GM19238 (cell line): Measurements from ENCODE around the gene LGALS9.
"Not testable (repeated sequence)": the region's sequence is repeated elsewhere in the genome, so short reads cannot be mapped to it uniquely, and the experiment has no call there.

Experiments
- DNase-seq: peaks from one replicate; pipeline ENCODE4 v3.0.0; 2011; ENCODE audit warnings: low spot score; ENCODE audit not compliant: insufficient read length

The LGALS9 gene

GRCh38 chr17:27677191-27677590 is 46.2 kb downstream of the LGALS9 start:
- DNase-seq, result no peak

DNA sequence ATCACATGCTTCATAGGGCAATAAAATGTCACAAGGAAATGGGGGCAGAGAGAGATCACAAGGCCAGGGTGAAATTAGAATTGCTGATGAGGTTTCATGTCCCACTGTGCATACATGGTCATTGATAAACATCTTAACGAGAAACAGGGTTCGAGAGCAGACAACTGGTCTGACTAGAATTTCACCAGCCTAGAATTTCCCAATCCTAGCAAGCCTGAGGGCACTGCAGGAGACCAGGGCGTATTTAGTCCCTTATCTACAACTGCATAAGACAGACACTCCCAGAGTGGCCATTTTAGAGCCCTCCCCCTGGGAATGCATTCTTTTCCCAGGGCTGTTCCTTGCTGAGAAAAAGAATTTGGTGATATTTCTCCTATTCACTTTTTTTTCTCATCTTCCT is 55.3 kb downstream of the LGALS9 start:
- DNase-seq, result not testable (repeated sequence)

DNA sequence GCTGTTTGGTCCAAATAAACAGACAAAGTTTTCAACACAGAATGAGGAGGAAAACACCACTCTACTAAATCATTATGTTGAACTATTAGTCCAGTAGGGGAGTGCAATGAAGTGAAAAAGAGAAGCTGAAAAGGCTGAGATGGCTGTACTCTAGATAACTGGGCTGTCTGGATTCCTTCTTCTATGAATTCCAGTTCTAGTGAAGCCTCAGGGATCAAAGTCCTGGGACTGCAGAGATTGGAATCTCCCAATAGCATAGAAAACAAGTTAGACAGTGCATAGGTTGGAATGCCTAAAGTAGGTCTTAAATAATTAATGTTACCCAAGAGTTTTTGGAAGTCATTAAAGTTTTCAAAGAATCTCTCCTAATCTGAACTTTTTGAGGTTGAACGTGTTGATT is 59.9 kb downstream of the LGALS9 start:
- no peak for DNase-seq

DNA sequence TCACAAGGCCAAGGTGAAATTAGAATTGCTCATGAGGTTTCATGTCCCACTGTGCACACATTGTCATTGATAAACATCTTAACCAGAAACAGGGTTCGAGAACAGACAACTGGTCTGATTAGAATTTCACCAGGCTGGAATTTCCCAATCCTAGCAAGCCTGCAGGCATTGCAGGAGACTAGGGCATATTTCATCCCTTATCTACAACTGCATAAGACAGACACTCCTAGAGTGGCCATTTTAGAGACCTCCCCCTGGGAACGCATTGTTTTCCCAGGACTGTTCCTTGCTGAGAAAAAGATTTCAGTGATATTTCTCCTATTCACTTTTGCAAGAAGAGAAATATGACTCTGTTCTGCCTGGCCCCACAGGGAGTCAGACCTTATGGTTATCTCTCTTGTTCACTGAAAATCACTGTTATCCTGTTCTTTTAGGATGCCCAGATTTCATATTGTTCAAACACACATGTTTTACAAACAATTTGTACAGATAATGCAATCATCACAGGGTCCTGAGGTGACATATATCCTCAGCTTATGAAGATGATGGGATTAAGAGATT is 64.3 kb downstream of the LGALS9 start:
- DNase-seq, result not testable (repeated sequence)
